ENCODE data around the gene CHST8.

The CHST8 gene

GRCh38 chr19:33734913-33735312 lies 113.2 kb downstream of the CHST8 start:
- H2AFZ ChIP-seq (ENCODE audit: low read depth, low read length, severe bottlenecking), result no peak overlapping the region
- no peaks in the 10 kb centered on the region for H3K9me2 ChIP-seq (replicated peaks; ENCODE audit: insufficient read depth, low read length)
- H3K9me3 ChIP-seq (ENCODE audit: insufficient read depth, low read length), result no peaks in the 10 kb centered on the region
- no peak overlapping the region for H3K4me2 ChIP-seq (ENCODE audit: low read depth, low read length, poor library complexity, severe bottlenecking)
- H4K20me1 ChIP-seq (ENCODE audit: low read depth, low read length), result no peaks in the 10 kb centered on the region
- TF ChIP-seq EZH2phosphoT487 (conservative IDR thresholded peaks at IDR 0.05; ENCODE audit: low read length) (no peak), CTCF (IDR thresholded peaks at IDR 0.05; ENCODE audit: insufficient read depth, low read length, poor library complexity, severe bottlenecking) (no peak)
- no peaks in the 10 kb centered on the region for H3K36me3 ChIP-seq (ENCODE audit: low read length)
- H3K27me3 ChIP-seq (ENCODE audit: low read length), result no peaks in the 10 kb centered on the region
- no peaks in the 10 kb centered on the region for H3F3A ChIP-seq (ENCODE audit: insufficient read depth)
- H3K79me2 ChIP-seq (ENCODE audit: insufficient read depth, low read length), result no peaks in the 10 kb centered on the region
- no peak overlapping the region for H3K27ac ChIP-seq (ENCODE audit: low read depth, low read length)
- H3K4me3 ChIP-seq (ENCODE audit: insufficient read depth, low read length, poor library complexity, severe bottlenecking), result no peak overlapping the region
- no peak overlapping the region for H3K9ac ChIP-seq (ENCODE audit: low read length)

GRCh38 chr19:33736158-33736557 lies 114.4 kb downstream of the CHST8 start:
- Histone ChIP-seq H3K27me3 (ENCODE audit: low read length) (no peaks in the 10 kb centered on the region), H3K27ac (ENCODE audit: low read depth, low read length) (no peak overlapping the region), H3K36me3 (ENCODE audit: low read length) (no peaks in the 10 kb centered on the region), H4K20me1 (ENCODE audit: low read depth, low read length) (no peaks in the 10 kb centered on the region), H3F3A (ENCODE audit: insufficient read depth) (no peaks in the 10 kb centered on the region), H3K79me2 (ENCODE audit: insufficient read depth, low read length) (no peaks in the 10 kb centered on the region), H2AFZ (ENCODE audit: low read depth, low read length, severe bottlenecking) (no peak overlapping the region), H3K9me2 (replicated peaks; ENCODE audit: insufficient read depth, low read length) (no peaks in the 10 kb centered on the region), H3K4me2 (ENCODE audit: low read depth, low read length, poor library complexity, severe bottlenecking) (no peak overlapping the region), H3K4me3 (ENCODE audit: insufficient read depth, low read length, poor library complexity, severe bottlenecking) (no peak overlapping the region), H3K9ac (ENCODE audit: low read length) (no peak overlapping the region), H3K9me3 (ENCODE audit: insufficient read depth, low read length) (no peaks in the 10 kb centered on the region)
- no peak for TF ChIP-seq CTCF (IDR thresholded peaks at IDR 0.05; ENCODE audit: insufficient read depth, low read length, poor library complexity, severe bottlenecking)
- no peak for TF ChIP-seq EZH2phosphoT487 (conservative IDR thresholded peaks at IDR 0.05; ENCODE audit: low read length)

- no peak overlapping the region for H3K9ac ChIP-seq (ENCODE audit: low read length)
- TF ChIP-seq EZH2phosphoT487 (conservative IDR thresholded peaks at IDR 0.05; ENCODE audit: low read length) (no peak), CTCF (IDR thresholded peaks at IDR 0.05; ENCODE audit: insufficient read depth, low read length, poor library complexity, severe bottlenecking) (no peak)
- no peak overlapping the region for H3K4me2 ChIP-seq (ENCODE audit: low read depth, low read length, poor library complexity, severe bottlenecking)
- no peaks in the 10 kb centered on the region for H4K20me1 ChIP-seq (ENCODE audit: low read depth, low read length)
- no peaks in the 10 kb centered on the region for H3K36me3 ChIP-seq (ENCODE audit: low read length)
- H3K4me3 ChIP-seq (ENCODE audit: insufficient read depth, low read length, poor library complexity, severe bottlenecking), result no peak overlapping the region
- no peaks in the 10 kb centered on the region for H3K27me3 ChIP-seq (ENCODE audit: low read length)
- H3K27ac ChIP-seq (ENCODE audit: low read depth, low read length), result no peak overlapping the region
- no peak overlapping the region for H2AFZ ChIP-seq (ENCODE audit: low read depth, low read length, severe bottlenecking)
- H3K79me2 ChIP-seq (ENCODE audit: insufficient read depth, low read length), result no peaks in the 10 kb centered on the region
- no peaks in the 10 kb centered on the region for H3K9me3 ChIP-seq (ENCODE audit: insufficient read depth, low read length)
- no peaks in the 10 kb centered on the region for H3K9me2 ChIP-seq (replicated peaks; ENCODE audit: insufficient read depth, low read length)
- H3F3A ChIP-seq (ENCODE audit: insufficient read depth), result no peaks in the 10 kb centered on the region
Observed at GRCh38 chr19:33736787-33737186, 115.0 kb downstream of the CHST8 start.
